A673 (cell line): ENCODE results near the gene TMEM272. TPM values are rescaled to one million over a fixed set of nuclear protein-coding genes. Genes with fewer than 3 reads are reported as not detected.

Experiments used
- BruUV-seq: library from RNA; stranded (reverse); fragments of 400-500 nt; replicated peaks from 2 replicates; lab custom pipeline; 2021; lab: Mats Ljungman, UMichigan
- CTCF ChIA-PET: fragments of 300-600 bp; sonication (Branson Sonifier 250); formaldehyde crosslinking; loops from one replicate; lab custom pipeline; 2022; ENCODE audit warnings: antibody characterized with exemption; lab: Charles Lee
- POLR2A ChIA-PET: fragments of 300-600 bp; sonication (Branson Sonifier 250); formaldehyde crosslinking; loops from one replicate; lab custom pipeline; 2022; ENCODE audit warnings: antibody characterized with exemption; ENCODE audit not compliant: low non-redundant PET; lab: Charles Lee
- DNase-seq: peaks from one replicate; pipeline ENCODE4 v3.0.0-alpha.2; 2015; ENCODE audit warnings: low spot score
- H3K27ac ChIP-seq: fragments of 200-600 bp; sonication (generic); 2 replicates; pipeline ENCODE4 v1.5.1; 2016; ENCODE audit warnings: mixed run types, low read depth, mild to moderate bottlenecking, mixed read lengths, antibody characterized with exemption, low read length; ENCODE audit not compliant: poor library complexity, severe bottlenecking
- H3K27me3 ChIP-seq: fragments of 200-600 bp; sonication (generic); replicated peaks from 2 replicates; pipeline ENCODE4 v1.6.1; 2017; ENCODE audit warnings: mixed run types, low read depth, mild to moderate bottlenecking, mixed read lengths, antibody characterized with exemption, low read length; ENCODE audit not compliant: insufficient read depth, poor library complexity
- H3K36me3 ChIP-seq: fragments of 200-600 bp; sonication (generic); 2 replicates; pipeline ENCODE4 v1.6.1; 2016; ENCODE audit warnings: mixed run types, mild to moderate bottlenecking, mixed read lengths, antibody characterized with exemption, low read length; ENCODE audit not compliant: insufficient read depth, poor library complexity, severe bottlenecking
- H3K4me1 ChIP-seq: fragments of 200-600 bp; sonication (generic); 2 replicates; pipeline ENCODE4 v1.6.1; 2017; ENCODE audit warnings: mixed run types, mild to moderate bottlenecking, mixed read lengths, antibody characterized with exemption, low read length; ENCODE audit not compliant: insufficient read depth, poor library complexity, severe bottlenecking
- H3K4me3 ChIP-seq: fragments of 200-600 bp; sonication (generic); 2 replicates; pipeline ENCODE4 v1.5.1; 2016; ENCODE audit warnings: low read depth, mixed run types, mild to moderate bottlenecking, mixed read lengths, low read length; ENCODE audit not compliant: poor library complexity, severe bottlenecking
- H3K9me3 ChIP-seq: fragments of 200-600 bp; sonication (generic); 2 replicates; pipeline ENCODE4 v1.6.1; 2016; ENCODE audit warnings: mixed run types, low read depth, mild to moderate bottlenecking, mixed read lengths, antibody characterized with exemption, low read length; ENCODE audit not compliant: poor library complexity, severe bottlenecking
- CTCF ChIP-seq: fragments of 300-800, 200-600 bp; sonication (generic); conservative IDR thresholded peaks from 2 replicates; pipeline ENCODE4 v1.5.1; 2017; ENCODE audit warnings: low read depth, mild to moderate bottlenecking, antibody characterized with exemption, low read length, moderate library complexity, mixed read lengths
- EZH2 ChIP-seq: fragments of 200-600 bp; sonication (generic); IDR thresholded peaks from 2 replicates; pipeline ENCODE4 v1.6.1; 2017; ENCODE audit warnings: borderline replicate concordance, low read depth, mild to moderate bottlenecking, mixed read lengths, antibody characterized with exemption, low read length; ENCODE audit not compliant: poor library complexity, severe bottlenecking
- intact Hi-C: fragments of 100-400 bp; cut with micrococcal nuclease; formaldehyde crosslinking; loops from one replicate; pipeline ENCODE4 v1.10.0; 2022; ENCODE audit not compliant: unreplicated experiment
- total RNA-seq: library from RNA; stranded (reverse); gene quantifications from 2 replicates; pipeline ENCODE4 v1.2.3, GENCODE V29; 2021

Gene TMEM272
- total RNA-seq, 1 experiment from 2014 or later, result not detected

GRCh38 chr13:51858433-51859247 is 13.7 kb upstream of the TMEM272 start:
- intact Hi-C loops, result no loop called here
- no peaks in the 10 kb centered on the region for H3K9me3 ChIP-seq
- no peaks in the 10 kb centered on the region for H3K36me3 ChIP-seq
- H3K27me3 ChIP-seq, result peaks cover 4% of the 10 kb centered on the region
- ChIA-PET POLR2A (no interaction called here), CTCF (no interaction called here)
- no peak overlapping the region for H3K27ac ChIP-seq
- H3K4me3 ChIP-seq, result no peak overlapping the region
- H3K4me1 ChIP-seq, result no peaks in the 10 kb centered on the region
- DNase-seq, result no peak
- no TSS peak for BruUV-seq
- TF ChIP-seq EZH2 (no peak), CTCF (no peak)

- DNase-seq, result no peak
- H3K9me3 ChIP-seq, result no peaks in the 10 kb centered on the region
- TF ChIP-seq EZH2, result no peak
- no peak for TF ChIP-seq CTCF
- POLR2A ChIA-PET, result no interaction called here
- BruUV-seq, result no TSS peak
- H3K36me3 ChIP-seq, result no peaks in the 10 kb centered on the region
- H3K4me1 ChIP-seq, result no peaks in the 10 kb centered on the region
- H3K4me3 ChIP-seq, result no peak overlapping the region
- no peak overlapping the region for H3K27ac ChIP-seq
- intact Hi-C loops, result no loop called here
- peaks cover 4% of the 10 kb centered on the region for H3K27me3 ChIP-seq
- CTCF ChIA-PET, result no interaction called here
These were observed 12.0 kb upstream of the TMEM272 start for GRCh38 chr13:51856998-51857397.

- H3K4me3 ChIP-seq, result no peak overlapping the region
- CTCF ChIA-PET, result no interaction called here
- POLR2A ChIA-PET, result no interaction called here
- no peaks in the 10 kb centered on the region for H3K36me3 ChIP-seq
- no peaks in the 10 kb centered on the region for H3K9me3 ChIP-seq
- TF ChIP-seq CTCF, result no peak
- no peak overlapping the region for H3K27ac ChIP-seq
- peaks cover 4% of the 10 kb centered on the region for H3K27me3 ChIP-seq
- BruUV-seq, result no TSS peak
- intact Hi-C loops, result no loop called here
- H3K4me1 ChIP-seq, result no peaks in the 10 kb centered on the region
- no peak for DNase-seq
These were observed 11.2 kb upstream of the TMEM272 start for GRCh38 chr13:51856027-51856736.
